Neutrophil (primary cell): ENCODE data around the gene RAB33A.

Experiments used
- H3K27ac ChIP-seq: fragments of 200-600 bp; sonication (generic); 2 replicates; pipeline ENCODE4 v1.5.1; 2016; ENCODE audit warnings: mild to moderate bottlenecking, moderate library complexity
- H3K27me3 ChIP-seq: fragments of 200-600 bp; sonication (generic); 2 replicates; pipeline ENCODE4 v1.6.0; 2016; ENCODE audit warnings: mild to moderate bottlenecking
- H3K36me3 ChIP-seq: fragments of 200-600 bp; sonication (generic); 2 replicates; pipeline ENCODE4 v1.5.1; 2017
- H3K4me1 ChIP-seq, 2 experiments: fragments of 200-600 bp in 1 of 2; sonication (generic) in 1 of 2; 1 replicate in 1 of 2; 2 replicates in 1 of 2; pipeline versions ENCODE4 v1.5.1 to v1.6.1; 2013 to 2016; ENCODE audit warnings: low read depth in 1 of 2, low read length in 1 of 2, mild to moderate bottlenecking in 1 of 2, moderate library complexity in 1 of 2; ENCODE audit not compliant: control insufficient read depth in 1 of 2, insufficient read depth in 1 of 2
- H3K4me3 ChIP-seq, 2 experiments: fragments of 200-600 bp in 1 of 2; sonication (generic) in 1 of 2; 1 replicate in 1 of 2; 2 replicates in 1 of 2; pipeline ENCODE4 v1.5.1; 2013 to 2016; ENCODE audit warnings: low read depth in 1 of 2, low read length in 1 of 2, mild to moderate bottlenecking in 1 of 2, moderate library complexity in 1 of 2
- H3K9me3 ChIP-seq: fragments of 200-600 bp; sonication (generic); 2 replicates; pipeline ENCODE4 v1.5.1; 2016
- CTCF ChIP-seq: fragments of 200-600 bp; sonication (generic); IDR thresholded peaks from 2 replicates; pipeline ENCODE4 v1.5.1; 2016; ENCODE audit warnings: antibody characterized with exemption

Gene RAB33A

GRCh38 chrX:130184857-130185256, 13.1 kb downstream of the RAB33A start:
- Histone ChIP-seq H3K4me3 (no peak overlapping the region), H3K9me3 (no peaks in the 10 kb centered on the region), H3K27ac (no peak overlapping the region), H3K36me3 (no peaks in the 10 kb centered on the region), H3K4me1 (no peaks in the 10 kb centered on the region), H3K27me3 (no peaks in the 10 kb centered on the region)
- TF ChIP-seq CTCF, result no peak

DNA sequence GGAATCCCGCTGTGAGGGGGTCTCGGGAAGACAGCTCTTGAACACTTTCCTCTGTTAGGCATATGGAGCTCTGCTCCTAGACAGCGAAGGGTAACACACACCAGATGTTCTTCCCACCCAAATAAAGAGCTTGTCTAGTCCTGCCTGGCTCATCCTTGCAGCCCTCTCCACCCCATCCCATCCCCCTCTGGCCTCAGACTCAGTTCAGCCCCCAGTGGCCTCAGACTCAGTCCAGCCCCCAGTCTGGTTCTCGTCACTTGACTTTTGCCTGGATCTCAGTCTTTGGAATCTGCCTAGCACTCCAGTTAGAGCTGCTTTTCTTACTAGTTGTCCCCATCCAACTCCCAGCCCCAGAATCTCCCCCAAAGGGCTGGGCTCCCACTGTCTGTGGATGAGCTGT, 14.9 kb downstream of the RAB33A start:
- Histone ChIP-seq H3K36me3 (no peaks in the 10 kb centered on the region), H3K4me3 (no peak overlapping the region), H3K9me3 (no peaks in the 10 kb centered on the region), H3K4me1 (no peaks in the 10 kb centered on the region), H3K27me3 (no peaks in the 10 kb centered on the region), H3K27ac (no peak overlapping the region)
- TF ChIP-seq CTCF, result no peak

GRCh38 chrX:130190801-130191200, 19.0 kb downstream of the RAB33A start:
- H3K27me3 ChIP-seq, result no peaks in the 10 kb centered on the region
- H3K4me3 ChIP-seq, result no peak overlapping the region
- TF ChIP-seq CTCF, result no peak
- H3K27ac ChIP-seq, result no peak overlapping the region
- H3K9me3 ChIP-seq, result no peaks in the 10 kb centered on the region
- H3K4me1 ChIP-seq, result peaks cover 2 to 3% of the 10 kb centered on the region in 2 experiments
- H3K36me3 ChIP-seq, result no peaks in the 10 kb centered on the region

DNA sequence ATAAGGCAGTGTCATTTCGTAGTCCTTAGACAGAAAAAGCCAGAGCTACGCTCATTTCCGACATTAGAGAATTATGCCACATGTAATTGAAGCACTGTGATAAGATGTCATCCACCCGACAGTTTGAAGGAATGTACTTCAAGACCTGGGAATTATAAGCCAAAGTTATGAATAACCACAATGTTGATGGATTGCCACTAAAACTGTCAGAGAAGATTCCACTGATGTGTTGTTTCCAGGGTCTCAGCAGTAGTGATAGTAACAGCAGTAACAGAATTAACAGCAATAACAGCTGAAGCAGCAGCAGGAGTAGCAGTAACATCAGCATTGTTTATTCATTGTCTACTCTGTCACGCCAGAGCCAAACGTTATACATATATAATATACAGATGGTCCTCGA, 24.7 kb downstream of the RAB33A start:
- Histone ChIP-seq H3K27ac (no peak overlapping the region), H3K9me3 (no peaks in the 10 kb centered on the region), H3K27me3 (no peaks in the 10 kb centered on the region), H3K4me3 (no peak overlapping the region), H3K4me1 (peaks cover 2 to 3% of the 10 kb centered on the region in 2 experiments), H3K36me3 (no peaks in the 10 kb centered on the region)
- no peak for TF ChIP-seq CTCF

DNA sequence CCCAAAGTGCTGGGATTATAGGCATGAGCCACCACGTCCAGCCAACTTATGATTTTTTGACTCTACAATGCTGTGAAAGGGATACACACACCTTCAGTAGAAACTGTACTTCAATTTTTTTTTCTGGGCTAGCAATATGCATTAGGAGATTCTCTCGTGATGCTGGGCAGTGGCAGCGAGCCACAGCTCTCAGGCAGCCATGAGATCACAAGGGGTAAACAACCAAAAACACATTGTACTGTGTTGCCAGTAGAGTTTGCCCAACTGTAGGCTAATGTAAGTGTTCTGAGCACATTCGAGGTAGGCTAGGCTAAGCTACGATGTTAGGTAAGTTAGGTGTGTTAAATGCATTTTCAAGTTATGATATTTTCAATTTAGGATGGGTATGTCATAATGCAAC, 25.7 kb downstream of the RAB33A start:
- Histone ChIP-seq H3K9me3 (no peaks in the 10 kb centered on the region), H3K4me3 (no peak overlapping the region)

More for the DNA sequence above, 25.7 kb downstream of the RAB33A start:
- TF ChIP-seq CTCF, result no peak
- Histone ChIP-seq H3K27ac (no peak overlapping the region), H3K36me3 (no peaks in the 10 kb centered on the region), H3K27me3 (no peaks in the 10 kb centered on the region), H3K4me1 (peaks cover under 1 to 2% of the 10 kb centered on the region in 2 experiments)
